ENCODE data around the gene WASHC2C. TPM values are rescaled to one million over a fixed set of nuclear protein-coding genes. Genes with fewer than 3 reads are reported as not detected.

Gene WASHC2C
- total RNA-seq (2022; extraction: Qiagen RNA extraction), result 18.1 to 21.6 TPM (median 19.3 TPM) in 5 replicates

GRCh38 chr10:45726703-45727420 is at the start of gene WASHC2C:
WASHC2C (plus strand) TSS chr10:45727266; CDS start chr10:45727318, 52 bp downstream.

Other genes starting within 250 kb of the WASHC2C start
- gene ZFAND4, start 54.5 kb upstream of the WASHC2C start, total RNA-seq (2022; extraction: Qiagen RNA extraction), result 2.9 to 5.1 TPM (median 4.9 TPM) in 5 replicates
- 4.7 to 8.8 TPM (median 7.0 TPM) in 5 replicates for gene AGAP4, start 120.2 kb downstream of the WASHC2C start, total RNA-seq (2022; extraction: Qiagen RNA extraction)
- 158 to 175 TPM (median 159 TPM) in 5 replicates for gene TIMM23, start 245.2 kb downstream of the WASHC2C start, total RNA-seq (2022; extraction: Qiagen RNA extraction)